Hematopoietic multipotent progenitor cell treated with erythropoietin and hydrocortisone succinate and interleukin-3 and kit ligand, for 8 days (in vitro differentiated cells): Measurements from ENCODE around the gene ZNF681.
"Not testable (repeated sequence)": the region's sequence is repeated elsewhere in the genome, so short reads cannot be mapped to it uniquely, and the experiment has no call there.

Experiments used
- DNase-seq: peaks from one replicate; pipeline ENCODE4 v3.0.0-alpha.2; 2015

The ZNF681 gene

DNA sequence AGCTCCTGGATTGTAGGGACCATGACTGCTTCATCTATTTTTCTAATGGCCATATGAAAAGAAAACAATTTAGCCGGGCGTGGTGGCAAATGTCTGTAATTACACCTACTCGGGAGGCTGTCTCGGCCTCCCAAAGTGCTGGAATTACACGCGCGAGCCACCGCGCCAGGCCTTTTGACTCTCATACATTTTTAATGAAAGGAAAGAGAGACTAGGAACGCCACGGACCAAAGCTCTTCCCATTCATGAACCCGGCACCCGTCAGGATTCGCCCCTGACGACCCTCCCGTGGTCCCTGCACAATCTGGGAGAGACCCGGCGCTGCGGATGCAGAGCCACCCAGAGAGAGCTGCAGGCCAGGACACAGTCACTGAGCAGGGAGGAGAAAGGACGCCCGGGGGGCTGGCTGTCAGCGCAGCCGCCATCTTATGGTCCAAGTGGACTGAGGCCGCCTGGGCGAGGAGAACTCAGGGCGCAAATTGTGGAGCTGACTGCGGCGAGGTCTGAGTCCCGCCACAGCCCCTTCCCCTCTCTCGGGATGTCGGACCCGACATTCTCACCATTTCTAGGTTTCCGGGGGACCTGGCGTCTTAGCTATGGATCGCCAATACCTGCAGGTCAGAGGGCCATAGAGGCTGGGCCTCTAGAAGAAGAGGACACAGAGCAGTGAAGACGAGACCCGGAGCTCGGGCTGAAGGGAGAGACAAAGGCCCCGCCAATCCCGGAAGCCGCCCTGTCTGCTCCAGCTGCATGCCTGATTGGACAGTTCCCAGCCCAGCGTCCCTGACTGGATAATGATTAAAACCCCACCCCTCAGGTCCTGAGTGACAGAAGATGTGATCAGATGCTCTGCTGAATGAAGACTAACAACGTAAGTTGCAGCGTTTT lies at the start of gene ZNF681:
Gene ZNF681 (minus strand): TSS at position 705 of the 888 bp plus-strand sequence. CDS start 142 bp downstream, at position 563.
- peak; percentile 88 for DNase-seq

DNA sequence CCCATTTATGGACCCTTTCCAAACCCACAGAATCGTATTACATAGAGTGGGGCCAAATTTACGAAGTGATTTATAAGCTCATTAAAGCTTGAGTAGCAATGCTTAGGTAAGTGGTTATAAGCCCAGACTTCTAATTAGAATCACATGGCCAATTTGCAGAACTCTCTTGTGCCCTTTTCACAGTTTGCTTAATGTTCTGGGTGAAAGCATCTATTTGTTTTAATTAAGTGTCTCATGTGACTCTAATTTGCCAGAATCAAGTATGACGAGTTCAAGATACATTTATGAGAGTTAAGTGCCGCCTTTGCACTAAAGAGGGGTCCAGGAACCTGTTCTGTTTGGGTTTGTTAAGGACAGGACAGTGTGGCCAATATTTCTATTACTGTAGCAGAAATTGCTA lies 46.0 kb upstream of the ZNF681 start:
- no peak for DNase-seq

DNA sequence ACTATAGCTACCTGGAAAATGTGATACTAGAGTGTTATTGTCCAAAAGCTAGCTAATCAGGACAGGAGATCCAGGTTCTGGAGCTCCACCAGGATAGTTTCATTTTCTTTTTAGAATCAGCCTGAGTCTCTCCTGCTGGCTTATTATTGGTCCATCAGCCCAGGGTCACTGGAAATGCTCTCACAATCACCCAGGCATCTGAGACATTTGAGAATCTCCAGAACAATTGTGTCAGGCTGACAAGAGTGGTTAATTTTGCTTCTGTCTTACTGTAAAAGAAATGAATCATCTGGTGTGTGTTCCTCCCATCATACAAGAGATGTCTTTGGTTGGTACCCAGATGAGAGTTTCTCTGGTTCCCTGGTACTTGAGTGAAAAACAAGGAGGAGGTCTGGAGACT lies 43.6 kb upstream of the ZNF681 start:
- no peak for DNase-seq

DNA sequence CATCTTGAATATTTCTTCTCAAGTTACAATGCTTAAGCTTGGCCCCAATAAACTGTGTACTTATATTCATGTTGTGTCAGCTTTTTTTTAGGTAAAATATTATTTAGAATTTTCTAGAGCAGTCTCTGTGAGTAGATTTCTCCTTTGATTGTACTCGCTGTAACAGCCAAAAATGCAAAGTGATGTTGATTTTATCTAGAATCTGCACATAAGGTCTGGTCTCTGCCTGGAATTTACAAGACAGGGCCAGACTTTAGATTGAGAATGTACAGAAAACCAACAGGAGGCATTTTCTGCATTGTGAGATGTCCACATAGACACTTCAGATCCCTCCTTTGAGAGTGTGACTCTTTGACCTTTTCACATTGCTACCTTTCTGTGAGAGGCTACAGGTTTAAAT lies 43.1 kb upstream of the ZNF681 start:
- DNase-seq, result no peak

DNA sequence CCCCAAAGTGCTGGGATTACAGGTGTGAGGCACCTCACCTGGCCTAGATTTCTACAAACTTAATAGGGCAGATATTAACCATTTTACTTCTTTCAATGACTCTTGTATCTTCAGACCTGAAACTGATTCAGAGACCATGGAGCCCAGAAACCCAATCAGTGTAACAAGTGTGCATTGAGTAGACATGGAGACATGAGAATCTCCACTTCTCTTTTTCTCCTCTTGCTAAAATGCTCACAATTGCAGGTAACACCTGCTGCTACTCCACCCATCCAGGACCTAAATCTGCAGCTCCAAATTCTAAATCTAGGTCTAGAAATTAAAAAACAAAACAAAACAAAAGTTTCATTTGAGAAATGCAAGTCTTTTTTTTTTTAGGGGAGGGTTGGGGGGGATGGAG lies 42.2 kb upstream of the ZNF681 start:
- no peak for DNase-seq

DNA sequence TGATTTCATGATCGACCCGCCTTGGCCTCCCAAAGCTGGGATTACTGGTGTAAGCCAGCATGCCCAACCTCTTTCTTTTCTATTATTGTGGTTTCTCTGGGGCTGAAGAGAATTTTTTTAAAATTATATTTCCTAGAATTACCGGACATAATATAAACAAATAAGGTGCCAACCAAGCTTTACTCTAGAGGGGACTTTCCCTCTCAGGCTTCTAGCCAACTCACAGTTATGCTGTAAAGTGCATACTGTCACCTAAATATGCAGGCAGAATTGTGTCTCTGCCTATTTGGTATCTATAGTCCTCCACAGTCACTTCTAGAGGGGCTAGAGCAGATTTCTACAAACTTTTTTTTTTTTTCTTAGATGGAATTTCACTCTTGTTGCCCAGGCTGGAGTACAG lies 41.6 kb upstream of the ZNF681 start:
- DNase-seq, result no peak

DNA sequence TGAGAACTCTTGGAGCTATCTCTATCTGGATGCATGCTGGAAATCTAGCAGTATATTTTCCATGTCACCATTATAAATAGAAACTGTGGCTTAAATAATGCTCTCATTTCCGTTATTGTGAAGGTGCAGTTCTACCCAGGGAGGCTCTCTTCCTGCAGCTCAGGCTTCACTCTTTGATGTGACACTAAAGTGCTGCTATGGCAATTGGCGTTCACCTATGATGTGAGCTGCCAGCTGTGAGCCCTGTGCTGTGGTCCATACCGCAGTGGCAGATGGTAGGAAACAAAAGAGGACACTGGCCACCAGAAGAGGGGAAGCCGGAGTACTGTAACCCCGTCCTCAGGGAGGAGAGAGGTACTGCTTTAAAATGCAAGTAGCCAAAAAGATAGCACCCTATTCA lies 40.6 kb upstream of the ZNF681 start:
- DNase-seq, result no peak

DNA sequence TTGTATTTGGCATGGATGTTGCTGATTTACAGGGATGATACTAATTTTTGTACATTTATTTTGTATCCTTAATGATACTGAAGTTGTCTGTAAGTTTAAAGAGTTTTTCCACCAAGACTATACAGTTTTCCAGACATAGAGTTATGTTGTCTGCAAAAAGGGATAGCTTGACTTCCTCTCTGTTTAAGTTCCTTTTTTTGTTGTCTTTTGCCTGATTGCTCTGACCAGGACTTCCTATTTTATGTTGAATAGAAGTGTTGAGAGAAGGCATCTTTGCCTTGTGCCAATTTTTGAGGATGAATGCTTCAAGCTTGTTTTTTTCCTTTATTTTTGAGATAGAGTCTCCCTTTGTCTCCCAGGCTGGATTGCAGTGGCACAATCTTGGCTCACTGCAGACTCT lies 36.8 kb upstream of the ZNF681 start:
- no peak for DNase-seq

DNA sequence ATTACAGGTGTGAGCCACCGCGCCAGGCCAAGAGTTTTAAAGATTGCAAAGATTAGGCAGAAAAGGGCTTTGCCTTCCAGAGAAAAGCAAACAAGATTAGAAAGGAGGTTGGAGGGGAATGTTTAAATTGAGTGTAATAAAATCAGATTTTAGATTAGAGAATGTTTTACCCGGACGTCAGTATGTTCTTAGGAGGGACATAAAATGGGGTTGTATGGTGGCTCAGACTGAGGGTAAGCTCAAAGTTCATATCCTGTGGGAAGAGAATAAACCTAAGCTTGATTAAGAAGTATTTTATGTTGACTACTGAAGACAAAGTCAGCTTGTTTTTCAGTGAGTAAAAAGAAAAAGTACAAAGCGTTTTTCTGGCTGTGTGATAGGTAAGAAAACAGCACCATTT lies 34.1 kb upstream of the ZNF681 start:
- no peak for DNase-seq

DNA sequence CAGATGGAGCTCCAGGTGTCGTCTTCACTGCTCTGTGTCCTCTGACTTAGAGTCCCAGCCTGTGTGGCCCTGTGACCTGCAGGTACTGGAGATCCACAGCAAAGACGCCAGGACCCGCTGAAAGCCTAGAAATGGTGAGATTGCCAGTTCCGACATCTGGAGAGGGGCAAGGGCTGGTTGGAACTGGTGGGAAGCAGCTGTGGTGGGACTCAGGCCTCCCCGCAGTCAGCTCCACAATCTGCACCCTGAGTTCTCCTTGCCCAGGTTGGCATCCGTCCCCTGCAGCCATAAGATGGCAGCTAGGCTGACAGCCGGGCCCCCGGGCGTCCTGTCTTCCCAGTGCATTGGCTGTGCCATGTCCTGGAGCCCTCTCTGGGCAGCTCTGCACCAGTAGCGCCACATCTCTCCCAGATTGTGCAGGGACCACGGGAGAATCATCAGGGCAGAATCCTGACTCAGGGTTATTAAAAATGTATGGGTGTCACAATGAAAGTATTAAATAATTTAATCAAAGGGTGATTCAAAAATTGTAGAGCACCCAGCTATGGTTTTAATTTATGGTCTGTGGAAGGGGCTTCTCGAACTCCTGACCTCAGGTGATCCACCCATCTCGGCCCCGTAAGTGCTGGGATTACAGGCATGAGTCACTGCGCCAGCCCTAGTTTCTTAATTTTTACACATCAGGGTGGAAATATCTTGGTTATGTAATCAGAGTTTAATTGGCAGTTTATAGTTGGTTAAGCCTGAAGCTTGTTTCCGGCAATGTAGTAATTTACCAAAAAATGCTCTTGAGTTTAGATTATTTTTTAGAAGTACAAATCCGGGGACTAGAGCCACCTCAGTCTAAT lies 32.2 kb upstream of the ZNF681 start:
- DNase-seq, result no peak

DNA sequence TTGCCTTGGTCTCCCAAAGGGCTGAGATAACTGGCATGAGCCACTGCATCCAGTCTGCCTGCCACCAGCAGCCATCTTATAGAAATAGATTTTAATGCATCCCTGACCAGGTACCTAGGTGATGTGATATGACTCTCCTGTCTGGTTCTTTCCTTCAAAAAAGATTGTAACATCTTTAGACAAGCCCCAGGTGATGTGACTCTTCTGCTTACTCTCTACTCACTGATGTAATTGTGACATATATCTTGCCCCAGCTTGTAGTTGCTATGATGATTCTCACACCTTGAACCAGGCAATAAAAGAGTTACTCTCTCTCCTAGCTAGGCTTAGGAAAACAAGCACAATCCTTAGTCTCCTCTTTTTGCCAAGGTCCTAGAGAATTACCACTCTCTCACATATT lies 30.6 kb upstream of the ZNF681 start:
- DNase-seq, result no peak

DNA sequence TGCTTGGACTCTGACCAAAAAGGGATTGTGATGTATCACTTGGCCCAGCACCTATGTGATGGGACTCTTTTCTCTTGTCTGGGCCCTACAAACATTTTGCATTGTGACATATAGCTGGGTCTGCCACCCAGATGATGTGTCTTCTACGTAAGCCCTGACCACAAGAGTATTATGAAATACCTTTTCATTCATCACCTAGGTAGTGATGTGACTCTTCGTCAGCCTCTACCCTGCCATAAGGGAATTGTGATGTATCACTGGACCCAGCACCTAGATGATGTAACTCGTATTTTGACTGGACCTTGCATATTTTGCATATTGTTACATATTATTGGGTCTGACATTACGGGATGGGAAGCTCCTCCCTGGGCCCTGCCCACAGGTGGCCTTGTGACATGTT lies 29.7 kb upstream of the ZNF681 start:
- DNase-seq, result no peak

DNA sequence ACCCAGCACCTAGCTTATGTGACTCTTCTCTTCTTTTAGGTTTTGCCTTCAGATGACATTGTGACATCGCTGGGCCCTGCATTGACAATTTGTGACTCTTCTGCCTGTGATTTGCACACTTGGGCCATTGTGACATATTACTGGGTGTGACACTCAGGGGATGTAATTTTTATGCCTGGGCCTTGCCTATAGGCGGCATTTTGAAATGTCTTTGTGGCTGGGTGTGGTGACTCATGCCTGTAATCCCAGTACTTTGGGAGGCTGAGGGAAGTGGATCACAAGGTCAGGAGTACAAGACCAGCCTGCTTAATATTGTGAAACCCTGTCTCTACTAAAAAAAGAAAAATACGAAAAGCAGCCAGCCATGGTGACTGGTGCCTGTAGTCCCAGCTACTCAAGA lies 28.4 kb upstream of the ZNF681 start:
- DNase-seq, result no peak

DNA sequence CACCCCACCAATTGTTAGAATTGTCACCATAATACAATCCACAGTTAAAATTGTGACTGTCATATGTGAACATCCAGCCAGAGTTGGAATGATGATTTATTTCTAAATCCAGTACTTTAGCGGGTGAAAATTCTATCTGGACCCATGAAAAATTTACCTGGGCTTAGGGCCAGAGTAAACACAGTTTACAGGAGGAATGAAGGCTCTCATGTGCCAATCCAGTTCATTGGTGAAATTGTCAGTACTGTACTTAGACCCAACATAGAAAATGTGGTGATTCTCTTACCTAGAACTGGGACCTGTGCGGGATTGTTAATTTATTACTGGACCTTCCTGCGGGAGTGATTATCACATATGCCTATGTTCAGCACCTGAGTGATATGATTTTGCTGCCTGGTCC lies 27.3 kb upstream of the ZNF681 start:
- no peak for DNase-seq

DNA sequence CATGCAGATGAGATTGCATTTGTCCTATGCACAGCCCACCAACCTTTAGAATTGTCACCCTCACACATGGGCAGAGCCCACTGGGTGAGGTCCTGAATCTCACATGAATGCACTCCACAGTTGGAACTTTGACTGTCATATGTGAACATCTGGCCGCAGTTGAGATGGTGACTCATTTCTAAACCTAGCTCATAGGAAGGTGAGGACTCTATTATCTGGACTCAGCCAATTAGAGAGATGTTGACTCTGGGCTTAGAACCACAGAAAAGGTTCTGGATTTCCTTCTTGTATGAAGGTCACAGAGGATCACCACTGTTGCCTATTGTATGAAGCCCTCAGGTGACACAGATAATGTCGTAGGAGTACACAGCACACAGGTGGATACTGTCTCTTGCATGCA lies 25.6 kb upstream of the ZNF681 start:
- no peak for DNase-seq

DNA sequence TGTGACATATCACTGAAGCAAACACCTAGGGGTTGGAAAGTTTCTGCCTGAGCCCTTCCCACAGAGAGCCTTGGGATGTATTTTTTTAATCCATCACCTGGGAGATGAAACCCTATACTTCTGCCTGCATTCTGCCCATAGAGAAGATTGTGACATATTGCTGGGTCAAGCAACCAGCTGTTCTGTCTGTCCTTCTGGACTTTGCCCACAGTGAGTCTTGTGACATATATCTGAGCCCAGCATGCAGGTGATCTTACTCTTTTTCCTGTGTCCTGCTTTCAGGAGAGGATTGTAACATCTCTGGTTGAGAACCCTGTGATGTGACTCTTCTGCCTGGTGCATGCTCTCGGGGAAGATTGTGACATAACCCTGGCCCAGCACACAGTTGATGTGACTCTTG lies 24.9 kb upstream of the ZNF681 start:
- no peak for DNase-seq

DNA sequence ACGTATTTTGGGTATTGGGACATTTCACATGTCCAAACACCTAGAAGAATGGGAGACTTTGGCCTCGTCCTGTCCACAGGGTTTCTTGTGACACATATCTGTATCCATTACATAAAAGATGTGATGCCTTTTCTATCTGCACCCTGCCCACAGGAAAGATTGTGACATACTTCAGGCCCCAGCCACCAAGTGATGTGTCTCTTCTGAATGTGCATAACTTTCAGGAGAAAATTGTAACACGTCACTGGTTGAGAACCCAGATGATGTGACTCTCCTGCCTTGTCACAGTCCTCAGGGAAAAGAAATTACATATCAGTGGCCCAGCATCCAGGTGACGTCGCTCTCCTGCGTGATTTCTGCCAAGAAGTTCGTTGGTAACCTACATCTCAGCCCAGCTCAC lies 21.0 kb upstream of the ZNF681 start:
- DNase-seq, result no peak

DNA sequence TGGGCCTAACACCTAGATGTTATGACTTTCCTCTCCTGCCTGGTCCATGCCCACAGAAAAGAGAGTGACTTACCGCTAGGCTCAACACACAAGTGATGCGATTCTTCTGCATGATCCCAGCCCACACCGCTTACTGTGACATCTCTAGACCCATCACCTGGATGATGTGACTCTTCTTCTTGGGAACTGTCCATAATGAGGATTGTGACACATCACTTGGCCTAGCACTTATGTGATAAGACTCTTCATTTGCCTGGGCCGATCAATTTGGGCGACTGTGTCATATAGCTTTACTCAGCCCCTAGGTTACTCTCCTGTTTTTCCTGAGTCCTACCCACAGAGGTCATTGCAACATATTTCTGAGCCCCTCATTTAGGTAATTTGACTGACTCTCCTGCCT lies 19.9 kb upstream of the ZNF681 start:
- no peak for DNase-seq

DNA sequence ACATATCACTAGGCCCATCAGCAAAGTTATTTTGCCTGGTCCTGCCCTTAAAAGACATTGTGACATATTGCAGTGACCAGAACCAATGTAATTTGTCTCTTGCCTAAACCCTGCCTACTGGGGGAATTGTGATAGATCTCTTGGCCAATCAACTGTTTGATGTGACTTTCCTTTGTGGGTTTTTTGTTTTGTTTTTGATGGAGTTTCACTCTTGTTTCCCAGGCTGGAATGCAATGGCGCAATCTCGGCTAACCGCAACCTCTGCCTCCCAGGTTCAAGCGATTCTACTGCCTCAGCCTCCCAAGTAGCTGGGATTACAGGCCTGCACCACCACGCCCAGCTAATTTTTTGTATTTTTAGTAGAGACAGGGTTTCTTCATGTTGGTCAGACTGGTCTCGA lies 19.3 kb upstream of the ZNF681 start:
- not testable (repeated sequence) for DNase-seq

DNA sequence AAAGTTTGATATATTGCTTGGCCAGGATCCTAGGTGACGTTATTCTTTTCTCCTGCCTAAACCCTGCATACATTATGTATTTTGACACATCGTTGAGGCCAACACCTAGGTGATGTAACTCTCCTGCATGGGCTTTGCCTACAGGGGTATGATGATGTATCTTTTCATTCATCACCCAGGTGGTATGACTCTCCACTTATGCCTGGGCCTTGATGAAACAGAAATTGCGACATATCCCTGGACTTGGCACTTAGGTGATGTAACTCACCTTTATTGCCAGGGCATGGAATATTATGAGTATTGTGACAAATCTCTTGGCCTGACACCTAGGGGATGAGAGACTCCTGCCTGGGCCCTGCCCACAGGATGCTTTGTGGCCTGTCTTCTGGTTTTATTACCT lies 18.5 kb upstream of the ZNF681 start:
- no peak for DNase-seq

DNA sequence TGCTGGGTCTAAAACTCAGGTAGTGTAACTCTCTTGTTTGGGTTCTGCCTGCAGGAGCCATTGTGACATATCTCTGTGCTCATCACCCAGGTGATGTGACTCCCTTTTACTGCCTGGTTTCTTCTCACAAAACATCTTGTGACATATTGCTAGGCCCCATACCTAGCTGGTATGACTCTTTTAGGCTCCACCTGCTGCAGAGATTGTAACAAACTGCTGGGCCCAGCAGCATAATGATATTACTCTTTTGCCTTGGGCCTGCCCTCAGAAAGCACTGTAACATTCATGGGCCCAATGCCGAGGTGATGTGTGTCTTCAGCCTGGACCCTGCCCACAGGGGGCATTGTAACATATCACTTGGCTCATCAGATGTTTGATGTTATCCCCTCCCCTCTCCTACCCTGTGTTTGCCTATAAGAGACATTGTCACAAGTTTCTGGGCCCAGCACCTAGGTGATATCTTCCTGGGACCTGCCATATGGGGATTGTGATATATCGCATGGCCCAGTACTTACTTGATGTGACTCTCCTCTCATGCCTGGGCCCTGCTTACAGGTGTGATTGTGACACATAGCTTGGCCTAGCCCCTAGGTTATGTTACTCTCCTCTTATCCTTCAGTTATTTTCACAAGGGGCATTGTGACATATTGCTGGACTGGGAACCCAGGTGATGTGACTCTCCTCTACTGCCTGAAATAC lies 18.0 kb upstream of the ZNF681 start:
- DNase-seq, result no peak

DNA sequence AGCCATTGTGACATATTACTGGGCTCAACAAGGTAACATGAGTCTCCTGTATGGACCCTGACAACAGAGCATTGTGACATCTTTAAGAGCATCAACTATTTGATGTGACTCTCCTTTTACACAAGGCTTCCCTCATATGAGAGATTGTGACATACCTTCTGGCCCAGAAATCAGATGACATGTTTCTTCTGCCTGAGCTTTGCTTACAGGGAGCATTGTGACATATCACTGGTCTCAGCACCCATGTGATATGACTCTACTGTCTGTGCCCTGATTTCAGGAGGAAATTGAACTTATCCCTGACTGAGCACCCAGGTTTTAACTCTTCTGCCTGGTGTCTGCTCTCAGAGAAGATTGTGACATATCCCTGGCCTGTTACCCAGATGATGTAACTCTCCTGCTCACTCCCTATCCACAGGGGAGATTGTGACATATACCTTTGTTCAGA lies 15.9 kb upstream of the ZNF681 start:
- DNase-seq, result no peak

DNA sequence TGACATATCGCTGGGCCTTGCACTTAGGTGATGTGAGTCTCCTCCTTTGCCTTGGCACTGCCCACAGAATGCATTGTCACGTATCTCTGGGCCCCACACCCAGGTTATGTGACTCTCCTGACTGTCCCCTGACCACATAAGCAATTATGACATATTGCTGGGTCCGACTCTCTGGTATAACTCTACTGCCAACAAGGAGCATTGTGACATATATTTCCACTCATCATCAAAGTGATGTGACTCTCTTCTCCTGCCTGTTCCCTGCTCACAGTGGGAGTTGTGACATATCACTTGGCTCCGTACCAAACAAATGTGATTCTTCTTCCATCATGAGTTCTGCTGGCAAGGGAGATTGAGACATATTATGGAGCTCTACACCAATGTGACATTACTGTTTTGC lies 15.4 kb upstream of the ZNF681 start:
- no peak for DNase-seq

DNA sequence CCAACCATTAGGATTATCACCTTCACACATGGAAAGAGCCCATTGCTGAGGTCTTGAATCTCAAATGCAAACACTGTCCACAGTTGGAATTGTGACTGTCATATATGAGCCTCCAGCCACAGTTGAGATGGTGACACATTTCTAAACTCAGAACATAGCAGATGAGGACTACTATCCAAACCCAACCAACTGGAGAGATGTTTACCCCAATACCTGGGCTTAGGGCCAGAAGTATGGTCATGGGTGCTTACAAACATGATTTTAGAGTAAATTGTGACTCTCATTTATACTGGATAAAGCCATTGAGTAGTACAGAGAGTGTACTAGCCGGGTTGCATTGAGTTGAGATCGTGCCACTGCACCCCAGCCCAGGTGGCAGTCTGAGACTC lies 14.0 kb upstream of the ZNF681 start:
- DNase-seq, result no peak
